Spleen (tissue), 11 donors: ENCODE results near the gene WBP1L. TPM values are rescaled to one million over a fixed set of nuclear protein-coding genes. Genes with fewer than 3 reads are reported as not detected.

Source experiments
- DNase-seq: peaks from one replicate; pipeline ENCODE4 v3.0.0-alpha.2; 2020
- H3K27ac ChIP-seq, 8 donors: fragments of 200-600 bp; sonication (generic) in 7 of 8; 1 replicate in 4 of 8; 2 replicates in 4 of 8; pipeline versions ENCODE4 v1.5.0 to v1.8.0; 2016 to 2021; ENCODE audit warnings: inconsistent platforms in 4 of 8, mild to moderate bottlenecking in 4 of 8, moderate library complexity in 1 of 8
- H3K27me3 ChIP-seq, 7 donors: fragments of 200-600 bp; sonication (generic) in 6 of 7; replicated peaks in 1 of 7; 1 replicate in 4 of 7; 2 replicates in 3 of 7; pipeline versions ENCODE4 v1.5.0 to v1.8.0; 2016 to 2021; ENCODE audit warnings: inconsistent platforms in 3 of 7, mild to moderate bottlenecking in 1 of 7
- H3K36me3 ChIP-seq, 6 donors: fragments of 200-600 bp; sonication (generic) in 5 of 6; 1 replicate in 4 of 6; 2 replicates in 2 of 6; pipeline versions ENCODE4 v1.5.0 to v1.8.0; 2016 to 2021; ENCODE audit warnings: inconsistent platforms in 2 of 6
- H3K4me1 ChIP-seq, 6 donors: fragments of 200-600 bp; sonication (generic) in 5 of 6; 1 replicate in 3 of 6; 2 replicates in 3 of 6; pipeline versions ENCODE4 v1.5.0 to v1.8.0; 2016 to 2021; ENCODE audit warnings: inconsistent platforms in 3 of 6
- H3K4me3 ChIP-seq, 8 donors: fragments of 200-600 bp; sonication (generic) in 7 of 8; 1 replicate in 4 of 8; 2 replicates in 4 of 8; pipeline versions ENCODE4 v1.5.0 to v1.8.0; 2016 to 2021; ENCODE audit warnings: inconsistent platforms in 4 of 8, mild to moderate bottlenecking in 4 of 8, moderate library complexity in 2 of 8
- H3K9me3 ChIP-seq, 8 donors: fragments of 200-600 bp; sonication (generic) in 7 of 8; 1 replicate in 4 of 8; 2 replicates in 4 of 8; pipeline versions ENCODE4 v1.5.0 to v1.8.0; 2016 to 2021; ENCODE audit warnings: inconsistent platforms in 4 of 8
- CTCF ChIP-seq, 11 experiments: fragments of 200-600 bp in 7 of 11; fragments of 450-650 bp in 4 of 11; sonication (generic) in 4 of 11; IDR thresholded peaks in 8 of 11; conservative IDR thresholded peaks in 3 of 11; 1 replicate in 7 of 11; 2 replicates in 4 of 11; pipeline versions ENCODE4 v1.4.0 to v1.8.0; 2016 to 2021; ENCODE audit warnings: antibody characterized with exemption in 11 of 11, inconsistent platforms in 4 of 11, mild to moderate bottlenecking in 1 of 11
- POLR2A ChIP-seq, 3 donors: fragments of 450-650 bp; IDR thresholded peaks; one replicate each; pipeline ENCODE4 v1.5.1; 2017; ENCODE audit warnings: antibody characterized with exemption in 3 of 3, mild to moderate bottlenecking in 1 of 3
- POLR2AphosphoS5 ChIP-seq, 3 donors: sonication (generic); formaldehyde crosslinking; IDR thresholded peaks; one replicate each; pipeline ENCODE4 v1.5.1; 2017; ENCODE audit warnings: antibody characterized with exemption in 3 of 3
- WGBS, 5 donors: extraction: QIAGEN DNeasy Blood & Tissue Kit in 3 of 5; methylation state at CpG; one replicate each; pipeline versions ENCODE4 v1.1.5 to v1.1.7; 2013 to 2018; 5-methylcytosine and 5-hydroxymethylcytosine counted together
- intact Hi-C: fragments of 100-400 bp; cut with DNase I; formaldehyde crosslinking; loops from one replicate; pipeline ENCODE4 v1.15.0; 2023; ENCODE audit warnings: low total_unique reads
- polyA plus RNA-seq, 3 donors: library from polyadenylated mRNA; stranded (reverse); fragments of 200-250 nt; gene quantifications; one replicate each; pipeline ENCODE4 v1.2.1, GENCODE V29; 2013
- total RNA-seq, 7 donors: library from RNA; depleted of rRNA in 3 of 7; stranded (reverse); fragments of >200 nt in 3 of 7; fragmentation: NEBNext Ultra II Directional in 4 of 7; extraction: Animal tissue kit (Norgen Biotek cat#: 25700) in 4 of 7; gene quantifications; one replicate each; pipeline versions ENCODE4 v1.1.0 to v1.2.1, GENCODE V29; 2016 to 2021
- donor health status: healthy with polysubstance abuse.
- donor health status: DM: no; HTN: no; CAD: no; lungs with moderate emphysema.
- donor health status: DM: no; HTN: no; CAD: no.
- donor health status: Bipolar disorder and iron deficiency.
- donor health status: healthy.
- donor health status: DM: no; HTN: no; CAD: no.
- donor health status: DM: yes; HTN: yes; CAD: no.

Gene WBP1L
- total and polyA plus RNA-seq, 10 donors, result 15.9 to 149 (median 49.2) TPM

DNA sequence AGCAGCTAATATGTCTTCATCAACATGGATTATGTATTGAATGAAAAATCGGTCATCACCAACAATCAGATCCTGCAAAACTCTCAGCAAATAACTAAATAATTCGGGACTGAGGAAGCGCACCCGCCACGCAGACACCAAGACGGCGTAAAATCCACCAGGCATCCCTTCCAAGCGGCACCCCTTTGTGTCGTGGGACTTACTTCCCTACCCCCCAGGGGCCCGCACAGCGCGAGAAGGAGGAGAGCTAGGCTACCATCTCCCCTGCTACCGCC, 30.3 kb upstream of the WBP1L start:
- Histone ChIP-seq H3K4me1 (peaks cover 5 to 78% (median 35%) of the 10 kb centered on the region in 6 donors), H3K27ac (peak overlapping the region; percentile 66 to 93 (median 88)), H3K9me3 (no peaks in the 10 kb centered on the region), H3K4me3 (peak overlapping the region; percentile 94 to 100 (median 99)), H3K27me3 (no peaks in the 10 kb centered on the region), H3K36me3 (no peaks in the 10 kb centered on the region)
- WGBS, 5 donors, result 0 to 1% (median 0%) methylated on average over 12 to 13 of the region's 13 CpGs
- DNase-seq, result peak; percentile 92
- intact Hi-C loops, result no loop called here
- no peak for TF ChIP-seq POLR2AphosphoS5 (IDR thresholded peaks at IDR 0.05)
- peak in 5 of 11 experiments; percentile 49 to 64 (median 59) for TF ChIP-seq CTCF (IDR thresholded peaks at IDR 0.05 in 8 of 11, conservative IDR thresholded peaks at IDR 0.05 in 3 of 11)

GRCh38 chr10:102713814-102714620, 29.7 kb upstream of the WBP1L start, which contains the start of gene ARL3:
Gene ARL3, minus strand, starts transcription at chr10:102714397. Its CDS starts 122 bp downstream, at chr10:102714275.
- H3K27me3 ChIP-seq, result no peaks in the 10 kb centered on the region
- intact Hi-C loops, result no loop called here
- peak within 1 kb of the TSS; percentile 66 to 93 (median 88) for H3K27ac ChIP-seq
- DNase-seq, result peak; percentile 100
- H3K4me1 ChIP-seq, result peaks cover 5 to 82% (median 37%) of the 10 kb centered on the region in 6 donors
- peak within 1 kb of the TSS; percentile 94 to 100 (median 99) for H3K4me3 ChIP-seq
- no peaks in the 10 kb centered on the region for H3K9me3 ChIP-seq
- H3K36me3 ChIP-seq, result no peaks in the 10 kb centered on the region
- WGBS, 5 donors, result 0 to 1% (median 1%) methylated on average over 31 to 62 of the region's 62 CpGs
- peak in 4 of 11 experiments; percentile 40 to 67 (median 52) for TF ChIP-seq CTCF (IDR thresholded peaks at IDR 0.05 in 8 of 11, conservative IDR thresholded peaks at IDR 0.05 in 3 of 11)
- peak; percentile 80 to 89 (median 87) for TF ChIP-seq POLR2AphosphoS5 (IDR thresholded peaks at IDR 0.05)
- no peak for TF ChIP-seq POLR2A (IDR thresholded peaks at IDR 0.05)

GRCh38 chr10:102714621-102715455, 28.9 kb upstream of the WBP1L start, which contains the start of gene SFXN2:
Gene SFXN2, plus strand, starts transcription at chr10:102714636. Its CDS starts 12,001 bp downstream, at chr10:102726637.
- Histone ChIP-seq H3K4me1 (peaks cover 5 to 88% (median 41%) of the 10 kb centered on the region in 6 donors), H3K27ac (peak within 1 kb of the TSS; percentile 66 to 93 (median 88)), H3K36me3 (no peaks in the 10 kb centered on the region), H3K4me3 (peak within 1 kb of the TSS; percentile 94 to 100 (median 99)), H3K27me3 (no peaks in the 10 kb centered on the region), H3K9me3 (no peaks in the 10 kb centered on the region)
- TF ChIP-seq POLR2AphosphoS5 (IDR thresholded peaks at IDR 0.05), result no peak
- TF ChIP-seq CTCF (IDR thresholded peaks at IDR 0.05 in 8 of 11, conservative IDR thresholded peaks at IDR 0.05 in 3 of 11), result no peak
- no peak for TF ChIP-seq POLR2A (IDR thresholded peaks at IDR 0.05)
- WGBS, 5 donors, result 5 to 10% (median 6%) methylated on average over 34 to 46 of the region's 46 CpGs
- no peak for DNase-seq
- intact Hi-C loops, result no loop called here
